BJ (cell line): ENCODE data around the gene CMTM1. TPM values are rescaled to one million over a fixed set of nuclear protein-coding genes. Genes with fewer than 3 reads are reported as not detected.

ENCODE experiments used
- CTCF ChIA-PET: fragments of 350-600 bp; formaldehyde crosslinking; extraction: SDS; loops from one replicate; lab custom pipeline; 2021; ENCODE audit warnings: antibody characterized with exemption, inconsistent platforms; lab: Yijun Ruan, JAX
- POLR2A ChIA-PET: fragments of 300-600 bp; sonication (Branson Sonifier 250); formaldehyde crosslinking; extraction: SDS; loops from one replicate; lab custom pipeline; 2021; ENCODE audit warnings: antibody characterized with exemption; lab: Charles Lee
- DNase-seq: peaks from one replicate; pipeline ENCODE4 v3.0.0-alpha.2; 2011; ENCODE audit warnings: low read depth
- H3K27me3 ChIP-seq: 2 replicates; pipeline ENCODE4 v1.6.0; 2011; ENCODE audit warnings: low read length; ENCODE audit not compliant: control insufficient read depth, insufficient read depth
- H3K36me3 ChIP-seq: 2 replicates; pipeline ENCODE4 v1.5.1; 2011; ENCODE audit warnings: low read length; ENCODE audit not compliant: control insufficient read depth, insufficient read depth
- H3K4me3 ChIP-seq: 2 replicates; pipeline ENCODE4 v1.5.1; 2011; ENCODE audit warnings: low read depth, mild to moderate bottlenecking, control low read depth, low read length
- polyA plus RNA-seq: library from polyadenylated mRNA; depleted of rRNA; stranded (reverse); fragments of >200 nt; gene quantifications from 2 replicates; pipeline ENCODE4 v1.2.3, GENCODE V29; 2011
- TF ChIP-seq, protein P1 (sequence below): IDR thresholded peaks from 2 replicates; pipeline ENCODE4 v1.5.1; 2011; ENCODE audit warnings: low read depth, mild to moderate bottlenecking, control low read depth, inconsistent platforms, low read length, moderate library complexity; ENCODE audit not compliant: insufficient read depth

The CMTM1 gene
- polyA plus RNA-seq, 1 experiment = 3.2 TPM

DNA sequence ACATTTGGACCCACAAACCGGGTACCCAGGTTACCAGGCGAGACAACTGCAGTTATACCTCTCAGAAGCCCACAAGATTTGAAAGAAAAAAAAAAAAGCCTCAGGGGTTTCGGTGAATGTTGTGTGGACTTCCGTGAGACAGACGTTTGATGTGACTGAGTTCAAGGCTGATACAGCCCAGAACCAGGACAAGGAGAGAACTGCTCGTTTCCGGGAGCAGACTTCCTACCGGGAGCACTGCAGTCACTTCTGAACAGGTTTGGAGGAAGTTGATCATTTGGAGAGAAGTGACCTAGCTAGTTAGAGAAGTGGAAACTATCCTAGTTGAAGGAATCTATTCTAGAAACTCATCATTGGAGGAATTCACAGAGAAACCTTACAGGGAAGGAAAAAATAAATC, 13.0 kb upstream of the CMTM1 start:
- POLR2A ChIA-PET = no interaction called here
- TF ChIP-seq, protein P1, sequence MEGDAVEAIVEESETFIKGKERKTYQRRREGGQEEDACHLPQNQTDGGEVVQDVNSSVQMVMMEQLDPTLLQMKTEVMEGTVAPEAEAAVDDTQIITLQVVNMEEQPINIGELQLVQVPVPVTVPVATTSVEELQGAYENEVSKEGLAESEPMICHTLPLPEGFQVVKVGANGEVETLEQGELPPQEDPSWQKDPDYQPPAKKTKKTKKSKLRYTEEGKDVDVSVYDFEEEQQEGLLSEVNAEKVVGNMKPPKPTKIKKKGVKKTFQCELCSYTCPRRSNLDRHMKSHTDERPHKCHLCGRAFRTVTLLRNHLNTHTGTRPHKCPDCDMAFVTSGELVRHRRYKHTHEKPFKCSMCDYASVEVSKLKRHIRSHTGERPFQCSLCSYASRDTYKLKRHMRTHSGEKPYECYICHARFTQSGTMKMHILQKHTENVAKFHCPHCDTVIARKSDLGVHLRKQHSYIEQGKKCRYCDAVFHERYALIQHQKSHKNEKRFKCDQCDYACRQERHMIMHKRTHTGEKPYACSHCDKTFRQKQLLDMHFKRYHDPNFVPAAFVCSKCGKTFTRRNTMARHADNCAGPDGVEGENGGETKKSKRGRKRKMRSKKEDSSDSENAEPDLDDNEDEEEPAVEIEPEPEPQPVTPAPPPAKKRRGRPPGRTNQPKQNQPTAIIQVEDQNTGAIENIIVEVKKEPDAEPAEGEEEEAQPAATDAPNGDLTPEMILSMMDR = no peak
- Histone ChIP-seq H3K36me3 (no peaks in the 10 kb centered on the region; the same call in none of the 2 replicates), H3K27me3 (no peaks in the 10 kb centered on the region), H3K4me3 (peak overlapping the region; percentile 60)
- DNase-seq = no peak
- CTCF ChIA-PET = interaction anchor here (0.9 to 4.1 kb wide), 2 partner anchors 12 to 55 kb away, joined by 3 to 13 read pairs; partner anchors contain the start of gene CMTM1

DNA sequence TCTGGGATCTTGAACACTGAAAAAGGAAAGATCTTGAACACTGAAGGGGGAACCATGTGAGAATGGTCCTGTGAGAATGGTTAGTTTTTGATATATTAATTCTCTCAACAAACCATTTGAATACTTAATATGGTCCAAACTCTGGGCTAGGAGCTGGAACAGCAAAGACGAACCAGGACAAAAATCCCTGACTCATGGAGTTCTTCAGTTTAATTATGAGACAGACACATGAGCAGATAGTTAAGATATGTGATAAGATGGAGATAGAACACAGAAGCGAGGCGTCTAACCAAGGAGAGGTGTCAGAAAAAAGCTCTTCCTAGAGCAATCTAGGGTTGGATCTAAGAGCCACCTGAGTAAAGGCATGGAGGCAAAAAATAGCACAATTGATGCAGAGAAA, 12.2 kb upstream of the CMTM1 start:
- CTCF ChIA-PET = interaction anchor here (0.9 to 4.1 kb wide), 3 partner anchors 11 to 54 kb away, joined by 3 to 13 read pairs (median 3); partner anchors contain the start of gene CMTM1
- no peak for DNase-seq
- Histone ChIP-seq H3K36me3 (no peaks in the 10 kb centered on the region; the same call in none of the 2 replicates), H3K27me3 (no peaks in the 10 kb centered on the region), H3K4me3 (no peak overlapping the region)
- TF ChIP-seq, protein P1 = no peak
- POLR2A ChIA-PET = no interaction called here

DNA sequence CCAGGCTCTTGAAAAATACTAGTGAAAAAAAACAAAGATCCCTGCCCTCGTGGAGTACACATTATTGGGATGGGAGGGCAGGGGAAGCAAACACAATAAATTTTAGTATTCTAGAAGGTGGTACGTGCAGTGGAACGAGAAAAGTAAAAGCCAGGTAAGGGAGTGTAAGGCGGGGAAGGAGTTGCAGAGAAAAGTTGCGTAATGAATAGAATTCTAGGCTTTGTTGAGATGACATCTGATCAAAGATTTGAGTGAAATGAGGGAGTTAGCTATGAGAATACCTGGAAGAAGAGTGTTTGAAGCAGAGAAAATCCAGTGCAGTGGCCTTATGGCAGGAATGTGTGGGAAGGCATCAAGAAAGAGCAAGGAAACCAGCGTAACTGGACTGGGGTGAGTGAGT, 11.7 kb upstream of the CMTM1 start:
- no peak for DNase-seq
- H3K4me3 ChIP-seq = no peak overlapping the region
- H3K27me3 ChIP-seq = no peaks in the 10 kb centered on the region
- no peaks in the 10 kb centered on the region; the same call in none of the 2 replicates for H3K36me3 ChIP-seq
- CTCF ChIA-PET = interaction anchor here (1.2 to 4.1 kb wide), 2 partner anchors 11 to 21 kb away, joined by 3 to 13 read pairs; partner anchors contain the start of gene CMTM1
- TF ChIP-seq, protein P1 = no peak
- POLR2A ChIA-PET = no interaction called here

DNA sequence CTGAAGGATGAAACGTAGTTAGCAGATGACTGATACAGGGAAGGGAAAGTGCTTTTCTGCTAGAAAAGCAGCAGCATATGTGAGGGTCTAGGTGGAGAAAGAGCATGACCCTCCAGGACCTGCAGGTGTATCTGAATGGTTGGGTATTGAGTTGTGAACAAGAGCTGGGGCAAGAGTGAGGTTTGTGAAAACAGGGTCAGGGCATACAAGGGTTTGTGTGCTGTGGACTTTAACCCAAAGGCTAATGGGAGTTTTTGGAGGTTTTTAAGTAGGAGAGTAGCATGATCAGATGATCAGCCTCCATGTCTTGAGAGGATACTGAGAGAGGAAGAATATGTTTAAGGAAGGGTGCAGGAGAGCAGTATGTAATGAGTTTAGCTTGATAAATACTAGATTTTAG, 6.1 kb upstream of the CMTM1 start:
- ChIA-PET CTCF (interaction anchor here (0.6 to 1.8 kb wide), 3 partner anchors 8 to 37 kb away, joined by 3 to 4 read pairs (median 3); no protein-coding TSS in a partner anchor), POLR2A (no interaction called here)
- TF ChIP-seq, protein P1 = no peak
- Histone ChIP-seq H3K27me3 (no peaks in the 10 kb centered on the region), H3K36me3 (no peaks in the 10 kb centered on the region; the same call in none of the 2 replicates), H3K4me3 (no peak overlapping the region)
- no peak for DNase-seq

DNA sequence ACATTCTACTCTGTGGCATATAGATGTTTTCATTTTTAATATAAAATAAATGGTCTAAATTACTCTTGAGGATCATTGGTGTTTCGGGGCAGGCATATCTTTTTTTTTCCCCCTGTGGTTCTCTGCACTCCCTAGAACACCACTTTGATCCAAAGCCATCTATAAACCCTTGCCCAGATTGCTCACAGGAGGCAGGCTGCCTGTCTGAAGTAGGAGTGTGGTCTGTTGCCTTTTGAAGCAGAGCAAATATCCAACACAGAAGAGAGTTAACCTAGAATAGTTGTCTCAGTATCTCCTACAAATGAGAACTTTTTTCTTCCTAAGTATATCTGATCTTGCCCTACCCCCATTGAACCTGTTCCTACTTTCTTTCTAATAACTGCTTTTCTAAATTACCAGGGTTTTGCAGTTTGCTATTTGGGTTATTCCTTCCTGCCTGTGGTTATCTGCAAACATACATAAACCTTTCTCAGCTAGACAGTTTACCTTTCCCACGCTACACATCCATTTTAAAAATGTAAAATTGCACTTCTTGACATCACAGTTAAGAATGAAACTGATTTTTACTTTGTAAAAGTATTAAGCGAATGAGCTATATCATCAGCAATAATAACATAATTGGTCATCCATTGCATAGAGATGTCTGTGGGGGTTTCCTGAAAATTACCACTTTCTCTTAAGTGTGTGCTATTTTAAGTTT, 4.7 kb upstream of the CMTM1 start:
- H3K4me3 ChIP-seq = no peak overlapping the region
- DNase-seq = no peak
- no peaks in the 10 kb centered on the region; the same call in none of the 2 replicates for H3K36me3 ChIP-seq
- ChIA-PET POLR2A (no interaction called here), CTCF (interaction anchor here (0.6 to 0.7 kb wide), 2 partner anchors 46 kb away, joined by 3 to 5 read pairs; no protein-coding TSS in a partner anchor)
- H3K27me3 ChIP-seq = no peaks in the 10 kb centered on the region
- TF ChIP-seq, protein P1 = no peak
